Nephron progenitor cell (in vitro differentiated cells): ENCODE data around the gene RIPK3.
A peak's percentile ranks its signal among the peaks of the same experiment; 100 is the strongest.

Source experiments
- DNase-seq: peaks from one replicate; pipeline ENCODE4 v3.0.0; 2021
- H3K27ac Mint-ChIP-seq: 2 replicates; pipeline ENCODE4 v1.8.0; 2021; ENCODE audit warnings: mild to moderate bottlenecking, moderate library complexity, mixed read lengths
- H3K27me3 Mint-ChIP-seq: 2 replicates; pipeline ENCODE4 v1.8.0; 2021; ENCODE audit warnings: mild to moderate bottlenecking, low read depth, mixed read lengths; ENCODE audit not compliant: poor library complexity
- H3K36me3 Mint-ChIP-seq: 2 replicates; pipeline ENCODE4 v1.8.0; 2021; ENCODE audit warnings: low read depth, mixed read lengths
- H3K4me1 Mint-ChIP-seq: 2 replicates; pipeline ENCODE4 v1.8.0; 2021; ENCODE audit warnings: mixed read lengths
- H3K4me3 Mint-ChIP-seq: 2 replicates; pipeline ENCODE4 v1.8.0; 2021; ENCODE audit warnings: mild to moderate bottlenecking, moderate library complexity, mixed read lengths
- H3K9me3 Mint-ChIP-seq: 2 replicates; pipeline ENCODE4 v1.8.0; 2021; ENCODE audit warnings: mild to moderate bottlenecking, moderate library complexity, mixed read lengths
- TF ChIP-seq, protein P1 (sequence below): fragments of 200-600 bp; sonication (generic); IDR thresholded peaks from 2 replicates; pipeline ENCODE4 v1.5.0; 2021; ENCODE audit warnings: antibody characterized with exemption

The RIPK3 gene

DNA sequence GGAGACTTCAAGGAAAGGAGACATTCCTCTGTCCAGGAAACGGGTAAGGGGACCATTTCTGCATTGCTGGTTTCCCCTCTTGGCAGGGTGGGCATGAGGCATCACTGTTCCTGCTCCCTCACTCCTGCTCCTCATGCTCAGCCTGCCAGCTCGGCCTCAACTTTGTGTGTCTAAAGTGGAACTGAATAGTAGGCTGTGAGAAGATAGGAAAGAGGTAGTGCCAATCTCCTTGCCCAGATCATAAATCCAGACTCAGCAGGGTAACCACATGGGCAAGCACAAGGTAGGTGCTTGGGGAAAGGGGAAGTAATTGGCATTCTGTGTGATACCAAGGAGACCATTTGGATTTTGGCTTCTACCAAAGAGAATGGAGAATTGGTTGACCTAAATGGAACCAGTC lies 25.9 kb downstream of the RIPK3 start:
- H3K27me3 Mint-ChIP-seq: peaks cover 29% of the 10 kb centered on the region
- no peaks in the 10 kb centered on the region for H3K9me3 Mint-ChIP-seq
- H3K27ac Mint-ChIP-seq: no peak overlapping the region
- DNase-seq: no peak
- TF ChIP-seq, protein P1, sequence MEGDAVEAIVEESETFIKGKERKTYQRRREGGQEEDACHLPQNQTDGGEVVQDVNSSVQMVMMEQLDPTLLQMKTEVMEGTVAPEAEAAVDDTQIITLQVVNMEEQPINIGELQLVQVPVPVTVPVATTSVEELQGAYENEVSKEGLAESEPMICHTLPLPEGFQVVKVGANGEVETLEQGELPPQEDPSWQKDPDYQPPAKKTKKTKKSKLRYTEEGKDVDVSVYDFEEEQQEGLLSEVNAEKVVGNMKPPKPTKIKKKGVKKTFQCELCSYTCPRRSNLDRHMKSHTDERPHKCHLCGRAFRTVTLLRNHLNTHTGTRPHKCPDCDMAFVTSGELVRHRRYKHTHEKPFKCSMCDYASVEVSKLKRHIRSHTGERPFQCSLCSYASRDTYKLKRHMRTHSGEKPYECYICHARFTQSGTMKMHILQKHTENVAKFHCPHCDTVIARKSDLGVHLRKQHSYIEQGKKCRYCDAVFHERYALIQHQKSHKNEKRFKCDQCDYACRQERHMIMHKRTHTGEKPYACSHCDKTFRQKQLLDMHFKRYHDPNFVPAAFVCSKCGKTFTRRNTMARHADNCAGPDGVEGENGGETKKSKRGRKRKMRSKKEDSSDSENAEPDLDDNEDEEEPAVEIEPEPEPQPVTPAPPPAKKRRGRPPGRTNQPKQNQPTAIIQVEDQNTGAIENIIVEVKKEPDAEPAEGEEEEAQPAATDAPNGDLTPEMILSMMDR: no peak
- peaks cover 12% of the 10 kb centered on the region for H3K4me1 Mint-ChIP-seq
- H3K4me3 Mint-ChIP-seq: no peak overlapping the region
- H3K36me3 Mint-ChIP-seq: peaks cover 10% of the 10 kb centered on the region

DNA sequence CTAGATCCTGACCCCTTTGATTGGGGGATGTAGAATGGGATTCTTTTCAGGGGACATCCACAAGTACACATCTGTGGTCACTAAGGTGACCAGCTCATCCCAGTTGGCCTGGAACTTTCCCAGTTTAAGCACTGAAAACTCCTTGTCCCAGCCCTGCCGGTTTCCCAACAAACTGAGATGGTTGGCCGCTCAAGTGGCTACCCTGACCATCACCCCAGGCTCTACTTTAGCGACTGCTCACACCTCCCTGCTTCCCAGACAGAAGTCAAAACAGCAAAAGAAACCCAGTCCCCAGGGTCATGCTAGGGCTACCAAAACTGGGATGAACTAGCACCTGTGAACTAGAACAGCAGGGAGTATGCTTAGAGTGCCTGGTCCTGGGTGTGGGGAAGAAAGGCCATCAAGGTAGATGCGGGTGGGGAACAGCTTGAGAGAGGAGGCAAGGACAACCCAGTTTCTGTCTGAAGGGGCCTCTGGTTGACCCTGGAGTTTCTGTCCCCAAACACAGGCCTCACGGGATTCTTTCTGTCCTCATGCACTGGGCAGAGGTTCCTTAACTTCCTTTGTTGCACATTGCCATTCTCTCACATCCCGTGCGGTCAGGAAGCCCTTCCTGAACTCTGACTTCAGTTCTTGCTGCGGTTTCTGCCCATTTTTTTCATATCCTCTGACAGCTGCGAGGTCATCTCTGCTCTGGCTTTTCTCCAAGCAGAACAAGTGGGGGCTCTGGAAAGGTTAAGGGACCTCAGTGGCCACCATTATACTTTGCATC lies 26.9 kb downstream of the RIPK3 start:
- TF ChIP-seq, protein P1: no peak
- H3K27ac Mint-ChIP-seq: peak overlapping the region; percentile 24
- DNase-seq: no peak
- no peak overlapping the region for H3K4me3 Mint-ChIP-seq
- H3K36me3 Mint-ChIP-seq: peaks cover 12% of the 10 kb centered on the region
- peaks cover 15% of the 10 kb centered on the region for H3K4me1 Mint-ChIP-seq
- H3K9me3 Mint-ChIP-seq: no peaks in the 10 kb centered on the region
- H3K27me3 Mint-ChIP-seq: peaks cover 19% of the 10 kb centered on the region

DNA sequence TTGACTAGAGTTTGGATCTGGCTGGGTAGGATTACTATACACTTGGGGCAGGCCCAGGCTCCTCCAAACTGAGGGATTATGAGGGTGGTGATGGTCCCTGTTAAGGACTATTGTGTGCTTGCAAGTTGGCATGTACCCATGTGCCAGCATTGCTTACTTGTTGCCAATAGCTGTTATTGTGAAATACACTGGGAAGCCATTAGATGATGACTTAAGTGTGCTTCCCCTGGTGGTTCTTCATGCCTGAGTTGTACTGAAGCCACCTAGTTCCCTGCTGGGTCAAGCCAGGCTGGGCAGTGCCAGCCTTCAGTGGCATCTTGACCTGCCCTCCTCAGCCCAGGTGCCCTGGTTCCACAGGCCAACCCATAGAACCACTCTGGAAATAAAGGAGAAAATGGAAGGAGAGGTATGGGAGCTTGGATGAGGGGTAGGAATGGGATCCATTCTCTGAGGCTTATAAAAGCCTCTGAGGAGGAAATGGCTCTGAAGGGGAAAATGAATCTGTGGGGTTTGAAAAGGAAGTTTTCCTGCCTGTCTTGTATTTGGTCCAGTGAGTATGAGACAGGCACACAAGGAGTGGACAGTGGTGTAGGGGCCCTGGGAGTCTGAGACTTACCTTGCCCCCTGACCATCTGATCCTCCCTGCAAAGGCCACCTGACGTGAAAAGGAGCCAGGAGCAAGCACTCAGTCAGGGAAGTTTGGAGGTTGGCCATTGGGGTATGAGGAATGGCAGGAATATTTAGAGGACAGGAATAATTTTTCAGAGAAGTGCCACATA lies 27.8 kb downstream of the RIPK3 start:
- Mint-ChIP-seq H3K27me3 (peaks cover 16% of the 10 kb centered on the region), H3K4me1 (peaks cover 17% of the 10 kb centered on the region), H3K4me3 (no peak overlapping the region), H3K27ac (no peak overlapping the region), H3K9me3 (no peaks in the 10 kb centered on the region), H3K36me3 (peaks cover 12% of the 10 kb centered on the region)
- DNase-seq: no peak
- TF ChIP-seq, protein P1: no peak

DNA sequence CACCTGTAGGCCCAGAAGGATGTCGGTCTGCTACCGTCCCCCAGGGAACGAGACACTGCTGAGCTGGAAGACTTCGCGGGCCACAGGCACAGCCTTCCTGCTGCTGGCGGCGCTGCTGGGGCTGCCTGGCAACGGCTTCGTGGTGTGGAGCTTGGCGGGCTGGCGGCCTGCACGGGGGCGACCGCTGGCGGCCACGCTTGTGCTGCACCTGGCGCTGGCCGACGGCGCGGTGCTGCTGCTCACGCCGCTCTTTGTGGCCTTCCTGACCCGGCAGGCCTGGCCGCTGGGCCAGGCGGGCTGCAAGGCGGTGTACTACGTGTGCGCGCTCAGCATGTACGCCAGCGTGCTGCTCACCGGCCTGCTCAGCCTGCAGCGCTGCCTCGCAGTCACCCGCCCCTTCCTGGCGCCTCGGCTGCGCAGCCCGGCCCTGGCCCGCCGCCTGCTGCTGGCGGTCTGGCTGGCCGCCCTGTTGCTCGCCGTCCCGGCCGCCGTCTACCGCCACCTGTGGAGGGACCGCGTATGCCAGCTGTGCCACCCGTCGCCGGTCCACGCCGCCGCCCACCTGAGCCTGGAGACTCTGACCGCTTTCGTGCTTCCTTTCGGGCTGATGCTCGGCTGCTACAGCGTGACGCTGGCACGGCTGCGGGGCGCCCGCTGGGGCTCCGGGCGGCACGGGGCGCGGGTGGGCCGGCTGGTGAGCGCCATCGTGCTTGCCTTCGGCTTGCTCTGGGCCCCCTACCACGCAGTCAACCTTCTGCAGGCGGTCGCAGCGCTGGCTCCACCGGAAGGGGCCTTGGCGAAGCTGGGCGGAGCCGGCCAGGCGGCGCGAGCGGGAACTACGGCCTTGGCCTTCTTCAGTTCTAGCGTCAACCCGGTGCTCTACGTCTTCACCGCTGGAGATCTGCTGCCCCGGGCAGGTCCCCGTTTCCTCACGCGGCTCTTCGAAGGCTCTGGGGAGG lies 28.9 kb downstream of the RIPK3 start, which contains the start of gene LTB4R:
LTB4R (plus strand) TSS at position 857 of the 959 bp plus-strand sequence. CDS start 4,150 bp downstream, outside the sequence.
- DNase-seq: no peak
- no peaks in the 10 kb centered on the region for H3K9me3 Mint-ChIP-seq
- H3K27ac Mint-ChIP-seq: peak within 1 kb of the TSS; percentile 29
- peaks cover 15% of the 10 kb centered on the region for H3K36me3 Mint-ChIP-seq
- no peak within 1 kb of the TSS for H3K4me3 Mint-ChIP-seq
- H3K4me1 Mint-ChIP-seq: peaks cover 17% of the 10 kb centered on the region
- peaks cover 12% of the 10 kb centered on the region for H3K27me3 Mint-ChIP-seq
- TF ChIP-seq, protein P1: no peak

DNA sequence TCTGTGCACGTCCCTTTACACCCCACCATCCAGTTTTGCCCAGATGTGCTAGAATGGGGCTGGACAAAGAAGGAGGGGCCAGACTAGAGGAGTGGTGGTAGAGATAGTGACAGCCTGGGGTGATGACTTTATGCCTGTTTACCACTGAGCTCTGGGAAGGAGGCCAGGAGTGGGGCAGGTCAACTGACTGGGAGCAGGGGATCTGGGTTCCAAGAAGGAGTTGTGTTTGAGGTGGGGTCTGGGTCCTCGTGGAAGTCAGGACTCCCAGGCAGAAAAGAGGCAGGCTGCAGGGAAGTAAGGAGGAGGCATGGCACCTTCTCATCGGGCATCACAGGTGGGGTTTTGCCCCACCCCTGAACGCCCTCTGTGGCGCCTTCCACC lies 29.5 kb downstream of the RIPK3 start:
- DNase-seq: no peak
- Mint-ChIP-seq H3K4me3 (no peak overlapping the region), H3K27ac (peak overlapping the region; percentile 29), H3K27me3 (peaks cover 9% of the 10 kb centered on the region), H3K9me3 (no peaks in the 10 kb centered on the region), H3K4me1 (peaks cover 17% of the 10 kb centered on the region), H3K36me3 (peaks cover 21% of the 10 kb centered on the region)
- TF ChIP-seq, protein P1: no peak
